Spleen (tissue), 11 donors: ENCODE measurements around the gene PAXX. TPM values are rescaled to one million over a fixed set of nuclear protein-coding genes. Genes with fewer than 3 reads are reported as not detected.

ENCODE experiments used
- DNase-seq: peaks from one replicate; pipeline ENCODE4 v3.0.0-alpha.2; 2020
- H3K27ac ChIP-seq, 8 donors: fragments of 200-600 bp; sonication (generic) in 7 of 8; 1 replicate in 4 of 8; 2 replicates in 4 of 8; pipeline versions ENCODE4 v1.5.0 to v1.8.0; 2016 to 2021; ENCODE audit warnings: inconsistent platforms in 4 of 8, mild to moderate bottlenecking in 4 of 8, moderate library complexity in 1 of 8
- H3K27me3 ChIP-seq, 7 donors: fragments of 200-600 bp; sonication (generic) in 6 of 7; replicated peaks in 1 of 7; 1 replicate in 4 of 7; 2 replicates in 3 of 7; pipeline versions ENCODE4 v1.5.0 to v1.8.0; 2016 to 2021; ENCODE audit warnings: inconsistent platforms in 3 of 7, mild to moderate bottlenecking in 1 of 7
- H3K36me3 ChIP-seq, 6 donors: fragments of 200-600 bp; sonication (generic) in 5 of 6; 1 replicate in 4 of 6; 2 replicates in 2 of 6; pipeline versions ENCODE4 v1.5.0 to v1.8.0; 2016 to 2021; ENCODE audit warnings: inconsistent platforms in 2 of 6
- H3K4me1 ChIP-seq, 6 donors: fragments of 200-600 bp; sonication (generic) in 5 of 6; 1 replicate in 3 of 6; 2 replicates in 3 of 6; pipeline versions ENCODE4 v1.5.0 to v1.8.0; 2016 to 2021; ENCODE audit warnings: inconsistent platforms in 3 of 6
- H3K4me3 ChIP-seq, 8 donors: fragments of 200-600 bp; sonication (generic) in 7 of 8; 1 replicate in 4 of 8; 2 replicates in 4 of 8; pipeline versions ENCODE4 v1.5.0 to v1.8.0; 2016 to 2021; ENCODE audit warnings: inconsistent platforms in 4 of 8, mild to moderate bottlenecking in 4 of 8, moderate library complexity in 2 of 8
- H3K9me3 ChIP-seq, 8 donors: fragments of 200-600 bp; sonication (generic) in 7 of 8; 1 replicate in 4 of 8; 2 replicates in 4 of 8; pipeline versions ENCODE4 v1.5.0 to v1.8.0; 2016 to 2021; ENCODE audit warnings: inconsistent platforms in 4 of 8
- CTCF ChIP-seq, 11 experiments: fragments of 200-600 bp in 7 of 11; fragments of 450-650 bp in 4 of 11; sonication (generic) in 4 of 11; IDR thresholded peaks in 8 of 11; conservative IDR thresholded peaks in 3 of 11; 1 replicate in 7 of 11; 2 replicates in 4 of 11; pipeline versions ENCODE4 v1.4.0 to v1.8.0; 2016 to 2021; ENCODE audit warnings: antibody characterized with exemption in 11 of 11, inconsistent platforms in 4 of 11, mild to moderate bottlenecking in 1 of 11
- POLR2A ChIP-seq, 3 donors: fragments of 450-650 bp; IDR thresholded peaks; one replicate each; pipeline ENCODE4 v1.5.1; 2017; ENCODE audit warnings: antibody characterized with exemption in 3 of 3, mild to moderate bottlenecking in 1 of 3
- POLR2AphosphoS5 ChIP-seq, 3 donors: sonication (generic); formaldehyde crosslinking; IDR thresholded peaks; one replicate each; pipeline ENCODE4 v1.5.1; 2017; ENCODE audit warnings: antibody characterized with exemption in 3 of 3
- WGBS, 5 donors: extraction: QIAGEN DNeasy Blood & Tissue Kit in 3 of 5; methylation state at CpG; one replicate each; pipeline versions ENCODE4 v1.1.5 to v1.1.7; 2013 to 2018; 5-methylcytosine and 5-hydroxymethylcytosine counted together
- intact Hi-C: fragments of 100-400 bp; cut with DNase I; formaldehyde crosslinking; loops from one replicate; pipeline ENCODE4 v1.15.0; 2023; ENCODE audit warnings: low total_unique reads
- polyA plus RNA-seq, 3 donors: library from polyadenylated mRNA; stranded (reverse); fragments of 200-250 nt; gene quantifications; one replicate each; pipeline ENCODE4 v1.2.1, GENCODE V29; 2013
- total RNA-seq, 7 donors: library from RNA; depleted of rRNA in 3 of 7; stranded (reverse); fragments of >200 nt in 3 of 7; fragmentation: NEBNext Ultra II Directional in 4 of 7; extraction: Animal tissue kit (Norgen Biotek cat#: 25700) in 4 of 7; gene quantifications; one replicate each; pipeline versions ENCODE4 v1.1.0 to v1.2.1, GENCODE V29; 2016 to 2021
- donor health status: healthy with polysubstance abuse.
- donor health status: DM: no; HTN: no; CAD: no; lungs with moderate emphysema.
- donor health status: DM: no; HTN: no; CAD: no.
- donor health status: Bipolar disorder and iron deficiency.
- donor health status: healthy.
- donor health status: DM: no; HTN: no; CAD: no.
- donor health status: DM: yes; HTN: yes; CAD: no.

The PAXX gene
- total and polyA plus RNA-seq, 10 donors = 51.3 to 264 (median 66.2) TPM

DNA sequence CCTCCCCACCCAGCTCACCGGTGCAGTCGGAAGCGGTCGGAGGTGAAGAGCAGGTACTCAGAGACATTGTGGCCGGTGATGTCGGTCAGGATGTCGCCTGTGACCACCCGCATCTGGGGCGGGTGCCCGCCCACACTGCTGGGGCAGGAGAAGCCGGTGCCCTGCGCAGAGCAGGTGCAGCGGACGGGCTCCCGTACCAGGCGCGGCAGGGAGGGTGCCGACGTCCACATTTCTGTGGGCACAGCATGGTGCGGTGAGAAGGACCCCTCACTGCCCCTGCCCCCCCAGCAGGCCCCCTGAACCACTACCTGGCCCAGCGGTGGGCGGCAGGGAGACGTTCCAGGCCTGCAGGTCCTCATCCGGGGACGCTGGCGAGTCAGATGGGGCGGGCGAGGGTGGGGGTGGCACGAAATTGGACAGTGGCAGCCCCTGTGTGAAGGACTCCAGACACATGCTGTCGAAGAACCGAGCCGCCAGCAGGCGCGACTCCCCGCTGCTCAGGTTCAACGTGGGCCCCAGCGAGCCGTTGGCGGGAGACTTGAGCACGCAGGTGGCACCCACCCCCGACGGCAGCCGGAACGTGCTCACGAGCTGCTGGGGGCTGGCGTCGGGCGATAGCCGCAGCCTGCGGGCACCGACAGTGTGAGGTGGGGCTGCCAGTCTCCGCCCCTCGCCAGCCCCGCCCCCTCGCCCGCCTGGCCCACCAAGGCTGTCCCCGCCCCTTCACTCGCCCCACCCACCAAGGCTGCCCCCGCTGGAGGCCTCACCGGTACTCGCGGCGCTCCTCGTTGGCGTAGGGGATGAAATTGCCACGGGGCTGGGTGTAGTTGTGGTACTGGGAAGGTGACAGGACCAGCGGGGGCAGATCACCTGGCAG is 20.7 kb downstream of the PAXX start:
- H3K27ac ChIP-seq = no peak overlapping the region
- H3K36me3 ChIP-seq = peaks cover 0 to 99% (median 77%) of the 10 kb centered on the region in 6 donors
- no peak for DNase-seq

GRCh38 chr9:137013571-137013940 is 21.3 kb downstream of the PAXX start:
- H3K4me1 ChIP-seq = no peaks in the 10 kb centered on the region
- no peaks in the 10 kb centered on the region for H3K27me3 ChIP-seq
- peaks cover 0 to 97% (median 76%) of the 10 kb centered on the region in 6 donors for H3K36me3 ChIP-seq
- intact Hi-C loops = no loop called here
- 87 to 98% (median 95%) methylated on average over 3 to 20 of the region's 20 CpGs for WGBS, 5 donors
- H3K9me3 ChIP-seq = no peaks in the 10 kb centered on the region
- no peak for TF ChIP-seq POLR2A (IDR thresholded peaks at IDR 0.05)
- no peak for TF ChIP-seq POLR2AphosphoS5 (IDR thresholded peaks at IDR 0.05)
- no peak for TF ChIP-seq CTCF (IDR thresholded peaks at IDR 0.05 in 8 of 11, conservative IDR thresholded peaks at IDR 0.05 in 3 of 11)
- H3K27ac ChIP-seq = no peak overlapping the region
- no peak overlapping the region for H3K4me3 ChIP-seq
- DNase-seq = no peak

More for the DNA sequence above, 20.7 kb downstream of the PAXX start:
- H3K27me3 ChIP-seq = no peaks in the 10 kb centered on the region
- intact Hi-C loops = no loop called here
- TF ChIP-seq POLR2AphosphoS5 (IDR thresholded peaks at IDR 0.05) = no peak
- no peak for TF ChIP-seq POLR2A (IDR thresholded peaks at IDR 0.05)
- TF ChIP-seq CTCF (IDR thresholded peaks at IDR 0.05 in 8 of 11, conservative IDR thresholded peaks at IDR 0.05 in 3 of 11) = no peak
- WGBS, 5 donors = 89 to 93% (median 91%) methylated on average over 16 to 67 of the region's 67 CpGs
- no peaks in the 10 kb centered on the region for H3K4me1 ChIP-seq
- H3K9me3 ChIP-seq = no peaks in the 10 kb centered on the region
- no peak overlapping the region for H3K4me3 ChIP-seq

DNA sequence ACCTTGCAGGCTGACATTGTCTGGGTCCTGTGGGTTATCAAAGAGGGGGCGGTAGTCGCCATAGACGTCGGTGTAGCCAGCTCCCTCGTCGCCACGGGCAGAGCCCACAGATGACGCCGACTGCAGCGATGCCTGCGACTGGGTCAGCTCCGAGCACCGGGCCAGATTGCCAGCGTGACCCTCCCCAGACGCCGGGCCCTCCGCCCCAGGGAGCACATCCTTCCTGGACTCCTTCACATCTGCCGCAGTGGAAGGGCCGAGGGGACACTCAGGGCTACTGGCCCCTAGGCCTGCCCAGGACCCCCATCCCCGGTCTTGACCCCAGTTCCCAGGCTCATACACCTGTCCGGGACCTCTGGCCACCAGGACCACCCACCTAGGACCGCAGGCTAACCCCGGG is 21.9 kb downstream of the PAXX start:
- Histone ChIP-seq H3K27ac (no peak overlapping the region), H3K4me3 (no peak overlapping the region), H3K27me3 (no peaks in the 10 kb centered on the region), H3K36me3 (peaks cover 0 to 98% (median 76%) of the 10 kb centered on the region in 6 donors), H3K4me1 (no peaks in the 10 kb centered on the region), H3K9me3 (no peaks in the 10 kb centered on the region)
- 89 to 95% (median 90%) methylated on average over 19 to 23 of the region's 23 CpGs; no CpG with 5 or more reads in 1 of the 5 donors for WGBS, 5 donors
- DNase-seq = no peak
- intact Hi-C loops = no loop called here
- TF ChIP-seq POLR2A (IDR thresholded peaks at IDR 0.05) (no peak), POLR2AphosphoS5 (IDR thresholded peaks at IDR 0.05) (no peak)

DNA sequence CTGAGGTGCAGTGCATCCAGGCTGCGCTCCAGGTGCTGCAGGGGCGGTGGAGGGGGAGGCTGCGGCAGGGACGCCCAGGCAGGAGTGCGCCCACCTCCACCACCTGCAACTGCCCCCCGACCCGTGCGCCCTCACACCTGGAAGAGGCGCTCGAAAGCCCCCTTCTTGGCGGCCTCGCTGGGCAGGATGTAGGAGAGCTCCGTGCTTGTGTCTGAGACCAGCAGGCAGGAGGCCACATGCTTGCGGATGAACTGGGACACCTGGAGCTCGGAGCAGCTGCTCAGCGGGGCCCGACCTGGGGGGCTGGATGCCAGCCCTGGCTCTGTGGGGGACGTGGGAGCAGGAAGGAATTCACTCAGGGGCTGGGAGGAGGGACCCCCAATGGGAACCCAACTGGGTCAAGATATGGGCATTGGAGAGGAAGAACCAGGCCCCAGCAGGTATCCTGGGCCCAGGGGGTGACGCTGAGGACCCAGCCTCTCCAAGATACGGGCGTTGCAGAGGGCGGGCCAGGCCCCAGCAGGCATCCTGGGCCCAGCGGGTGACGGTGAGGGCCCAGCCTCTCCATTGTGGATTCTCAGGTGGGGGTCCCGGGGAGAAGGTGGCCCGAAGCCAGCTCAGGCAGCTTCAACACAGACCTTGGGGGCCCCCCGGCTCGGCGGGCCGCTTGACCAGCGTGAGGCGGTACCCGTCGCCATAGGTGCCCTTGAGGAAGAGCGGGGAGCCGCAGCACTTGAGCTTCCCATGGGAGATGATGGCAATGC is 22.7 kb downstream of the PAXX start:
- no peaks in the 10 kb centered on the region for H3K4me1 ChIP-seq
- intact Hi-C loops = no loop called here
- H3K36me3 ChIP-seq = peaks cover 0 to 98% (median 69%) of the 10 kb centered on the region in 6 donors
- no peak overlapping the region for H3K27ac ChIP-seq
- H3K4me3 ChIP-seq = no peak overlapping the region
- WGBS, 5 donors = 95 to 97% (median 95%) methylated on average over 20 to 36 of the region's 36 CpGs
- DNase-seq = no peak
- TF ChIP-seq POLR2AphosphoS5 (IDR thresholded peaks at IDR 0.05) (no peak), POLR2A (IDR thresholded peaks at IDR 0.05) (no peak), CTCF (IDR thresholded peaks at IDR 0.05 in 8 of 11, conservative IDR thresholded peaks at IDR 0.05 in 3 of 11) (no peak)
- H3K27me3 ChIP-seq = no peaks in the 10 kb centered on the region
- H3K9me3 ChIP-seq = no peaks in the 10 kb centered on the region
